SU-DHL-6 (cell line): Measurements from ENCODE around the gene SDK1.

Experiments used
- EZH2phosphoT487 ChIP-seq: fragments of 200-600 bp; sonication (generic), shearing (Covaris generic); conservative IDR thresholded peaks from 2 replicates; pipeline ENCODE4 v1.6.1; 2018; ENCODE audit warnings: mild to moderate bottlenecking, antibody characterized with exemption, low read length, moderate library complexity, mixed read lengths
- TF ChIP-seq, protein P1 (sequence below): fragments of 200-600 bp; sonication (generic); IDR thresholded peaks from one replicate; pipeline ENCODE4 v1.5.1; 2017; ENCODE audit warnings: antibody characterized with exemption, mild to moderate bottlenecking, low read length, moderate library complexity; ENCODE audit not compliant: insufficient read depth, poor library complexity, severe bottlenecking

GRCh38 chr7:3910054-3910453 lies 609.0 kb downstream of the SDK1 start:
- TF ChIP-seq, protein P1, sequence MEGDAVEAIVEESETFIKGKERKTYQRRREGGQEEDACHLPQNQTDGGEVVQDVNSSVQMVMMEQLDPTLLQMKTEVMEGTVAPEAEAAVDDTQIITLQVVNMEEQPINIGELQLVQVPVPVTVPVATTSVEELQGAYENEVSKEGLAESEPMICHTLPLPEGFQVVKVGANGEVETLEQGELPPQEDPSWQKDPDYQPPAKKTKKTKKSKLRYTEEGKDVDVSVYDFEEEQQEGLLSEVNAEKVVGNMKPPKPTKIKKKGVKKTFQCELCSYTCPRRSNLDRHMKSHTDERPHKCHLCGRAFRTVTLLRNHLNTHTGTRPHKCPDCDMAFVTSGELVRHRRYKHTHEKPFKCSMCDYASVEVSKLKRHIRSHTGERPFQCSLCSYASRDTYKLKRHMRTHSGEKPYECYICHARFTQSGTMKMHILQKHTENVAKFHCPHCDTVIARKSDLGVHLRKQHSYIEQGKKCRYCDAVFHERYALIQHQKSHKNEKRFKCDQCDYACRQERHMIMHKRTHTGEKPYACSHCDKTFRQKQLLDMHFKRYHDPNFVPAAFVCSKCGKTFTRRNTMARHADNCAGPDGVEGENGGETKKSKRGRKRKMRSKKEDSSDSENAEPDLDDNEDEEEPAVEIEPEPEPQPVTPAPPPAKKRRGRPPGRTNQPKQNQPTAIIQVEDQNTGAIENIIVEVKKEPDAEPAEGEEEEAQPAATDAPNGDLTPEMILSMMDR: no peak
- TF ChIP-seq EZH2phosphoT487: no peak
